HG03196 (cell line): ENCODE measurements around the gene VEZF1.

ENCODE experiments used
- ATAC-seq: cut with Tn5 transposase; IDR thresholded peaks from one replicate; pipeline ENCODE4 v1.9.1; 2021; ENCODE audit not compliant: unreplicated experiment

The VEZF1 gene

DNA sequence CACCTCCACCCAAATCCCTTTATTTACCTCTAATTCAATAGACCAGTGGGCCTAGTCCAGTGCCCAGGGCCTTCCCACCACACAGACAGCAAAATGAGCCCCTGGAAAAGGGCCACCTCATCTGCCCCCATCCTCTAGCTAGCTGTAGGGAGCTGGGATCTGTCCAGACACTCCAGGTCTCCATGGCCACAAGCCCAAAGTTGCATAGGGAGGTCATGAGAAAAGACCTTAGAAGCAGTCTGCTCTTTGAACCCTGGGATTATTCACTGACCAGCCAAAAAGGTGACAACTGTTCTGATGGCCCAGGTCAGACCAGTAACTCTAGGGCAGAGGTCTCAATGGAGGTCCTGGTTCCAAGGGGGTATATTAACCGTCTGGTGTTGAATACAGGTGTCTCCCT is 34.8 kb downstream of the VEZF1 start:
- no peak for ATAC-seq

GRCh38 chr17:57949649-57950048 is 38.4 kb downstream of the VEZF1 start:
- ATAC-seq = no peak

GRCh38 chr17:57948555-57949420 is 39.3 kb downstream of the VEZF1 start:
- ATAC-seq = no peak

DNA sequence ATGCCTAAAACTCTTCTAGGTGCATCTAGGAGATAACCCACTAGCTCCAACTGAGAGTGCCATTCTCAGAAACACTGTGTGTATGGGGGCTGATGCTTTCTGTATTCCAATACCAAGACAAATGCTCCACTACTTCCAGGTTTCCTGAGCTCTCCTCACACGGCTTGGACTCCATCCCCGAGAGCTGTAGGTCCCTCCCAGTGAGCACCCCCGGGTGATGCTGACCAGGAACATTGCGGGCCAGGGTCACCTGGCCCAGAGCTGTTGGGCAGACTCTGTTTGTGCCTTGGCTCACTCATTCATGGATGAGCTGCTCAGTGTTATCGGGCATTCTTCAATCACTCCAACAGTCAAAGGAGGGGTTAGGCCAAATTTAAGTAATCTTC is 39.9 kb downstream of the VEZF1 start:
- ATAC-seq = no peak

GRCh38 chr17:57947369-57947768 is 40.7 kb downstream of the VEZF1 start:
- ATAC-seq = no peak

DNA sequence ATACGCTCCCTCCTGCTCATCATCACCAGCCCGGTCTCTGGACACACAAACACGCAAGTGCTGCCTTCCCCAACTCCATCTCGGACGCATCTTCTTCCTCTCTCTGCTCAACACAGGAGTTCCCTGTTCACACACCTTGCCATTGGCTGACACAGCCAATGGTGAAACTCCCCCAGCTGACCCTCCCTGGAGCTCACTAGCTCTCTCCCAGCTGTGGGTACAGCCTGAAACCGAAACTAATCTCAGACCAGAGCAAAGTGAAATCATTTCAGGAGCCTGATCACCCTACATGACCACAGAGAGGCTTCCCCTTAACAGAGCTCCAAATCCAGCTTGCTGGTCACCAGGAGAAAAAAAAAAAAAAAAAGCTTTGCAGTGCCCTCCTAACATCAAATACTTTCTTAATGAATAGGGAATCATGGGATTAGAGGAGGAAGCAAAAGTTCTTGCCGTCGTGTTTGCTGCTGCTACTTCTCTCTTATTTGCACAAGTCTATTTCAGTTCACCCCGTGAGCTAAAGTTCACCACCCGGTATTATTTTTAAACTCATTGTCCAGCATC is 41.2 kb downstream of the VEZF1 start:
- ATAC-seq = peak; percentile 77

DNA sequence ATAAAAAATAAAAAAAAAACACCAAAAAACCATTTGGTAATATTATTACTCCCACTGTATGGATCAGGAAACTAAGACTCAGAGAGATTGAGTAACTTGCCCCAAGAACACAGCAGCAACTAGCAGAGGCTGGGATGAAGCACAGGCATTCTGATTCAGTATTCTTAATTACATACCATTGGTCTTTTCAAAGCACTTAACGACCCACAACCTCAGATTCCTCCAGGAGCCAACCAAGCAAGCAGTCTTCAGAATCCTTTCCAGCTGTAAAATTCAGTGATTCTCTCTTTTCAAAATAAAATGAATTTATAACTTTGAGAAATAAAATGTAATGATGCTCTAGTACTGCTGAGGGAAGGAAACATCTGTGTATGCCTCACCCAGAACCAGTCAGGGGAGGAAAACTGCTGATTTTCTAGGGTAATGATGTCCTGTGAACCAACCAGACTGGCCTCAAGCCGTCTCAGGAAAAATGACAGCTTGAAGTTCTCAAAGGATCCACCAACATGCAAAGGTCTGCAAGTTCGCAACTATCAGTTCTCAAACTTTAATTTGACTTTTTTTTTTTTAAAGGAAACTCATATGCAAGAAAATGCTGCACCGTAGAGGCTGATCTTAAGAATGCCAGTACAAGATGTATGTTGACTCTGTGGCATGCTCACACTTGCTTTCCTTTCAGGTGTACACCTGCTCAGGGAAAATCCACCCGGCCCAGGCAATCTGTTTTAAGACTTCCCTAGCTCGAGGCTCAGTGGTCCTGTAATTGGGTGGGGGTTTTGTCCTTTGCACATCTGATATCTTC is 41.9 kb downstream of the VEZF1 start:
- ATAC-seq = peak; percentile 14

GRCh38 chr17:57944908-57945307 is 43.1 kb downstream of the VEZF1 start:
- no peak for ATAC-seq

GRCh38 chr17:57943645-57944044 is 44.4 kb downstream of the VEZF1 start:
- no peak for ATAC-seq

GRCh38 chr17:57943140-57943539 is 44.9 kb downstream of the VEZF1 start:
- no peak for ATAC-seq

DNA sequence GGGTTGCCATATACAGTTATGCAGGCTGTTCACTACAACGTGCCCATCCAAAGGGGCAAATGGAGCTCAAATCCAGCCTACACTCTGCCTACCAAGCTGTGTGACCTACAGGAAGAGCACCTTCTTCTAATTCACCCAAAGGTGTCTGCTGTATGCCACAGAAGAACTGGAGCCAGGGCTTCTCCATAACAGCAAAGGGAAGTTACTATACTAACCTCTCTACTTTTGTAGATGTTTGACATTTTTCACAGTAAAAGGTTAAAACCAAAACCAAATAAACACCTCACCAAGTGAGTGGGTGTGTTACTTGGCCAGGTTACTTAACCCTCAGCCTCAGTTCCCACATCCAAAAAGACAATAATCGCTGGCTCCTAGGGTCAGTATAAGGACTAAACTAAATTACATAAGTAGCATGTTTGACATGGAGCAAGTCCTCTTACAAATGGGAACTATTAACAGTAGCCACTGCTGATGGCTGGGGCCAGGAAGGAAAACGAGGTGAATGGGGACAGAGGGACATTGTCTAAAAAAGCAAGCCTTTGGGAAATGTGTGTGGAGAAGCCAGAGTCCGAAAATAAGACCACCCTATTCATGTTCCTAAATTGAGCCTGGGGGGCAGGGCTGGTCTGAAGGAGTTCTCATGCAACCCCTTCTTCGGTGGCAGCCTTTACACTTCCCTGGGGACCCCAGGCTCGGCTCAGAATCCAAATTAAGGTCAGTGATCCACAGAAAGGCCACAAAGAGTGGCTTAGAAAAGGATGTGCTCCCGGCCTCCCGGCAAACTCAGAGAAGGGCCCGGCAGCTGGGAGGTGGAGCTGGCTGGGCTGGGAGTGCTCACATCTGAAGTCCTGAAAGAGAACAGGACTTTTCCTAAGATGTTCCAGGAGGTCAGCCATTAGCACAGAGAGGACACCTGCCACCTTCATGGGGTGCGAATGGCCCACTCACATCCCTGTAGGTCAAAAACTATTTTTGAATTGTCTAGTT is 46.4 kb downstream of the VEZF1 start:
- ATAC-seq = no peak

- ATAC-seq = no peak
Observed at GRCh38 chr17:57940653-57941329, 47.3 kb downstream of the VEZF1 start.

- no peak for ATAC-seq
Observed at GRCh38 chr17:57940231-57940630, 47.8 kb downstream of the VEZF1 start.

GRCh38 chr17:57939797-57940196 is 48.3 kb downstream of the VEZF1 start:
- peak; percentile 65 for ATAC-seq

DNA sequence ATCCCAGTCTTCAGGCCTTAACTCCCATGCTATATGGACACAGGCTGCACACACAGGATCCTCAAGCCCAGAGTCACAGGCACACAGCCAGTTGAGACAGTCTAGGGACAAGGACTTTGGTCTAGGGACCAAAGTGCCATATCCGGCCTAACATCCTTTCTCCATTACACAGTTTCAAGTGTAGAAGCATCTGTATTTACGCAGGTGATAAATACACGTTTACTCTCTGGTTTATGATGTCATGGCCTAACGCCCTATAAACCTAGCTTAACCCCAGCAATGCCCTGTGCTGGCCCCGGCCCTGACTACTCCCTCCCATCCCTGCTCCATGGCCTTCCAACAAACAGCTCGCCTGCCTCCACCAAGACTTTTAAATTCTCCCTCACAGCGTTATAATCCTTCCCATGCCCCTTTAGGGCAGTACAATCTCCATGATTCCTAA is 50.0 kb downstream of the VEZF1 start:
- no peak for ATAC-seq

DNA sequence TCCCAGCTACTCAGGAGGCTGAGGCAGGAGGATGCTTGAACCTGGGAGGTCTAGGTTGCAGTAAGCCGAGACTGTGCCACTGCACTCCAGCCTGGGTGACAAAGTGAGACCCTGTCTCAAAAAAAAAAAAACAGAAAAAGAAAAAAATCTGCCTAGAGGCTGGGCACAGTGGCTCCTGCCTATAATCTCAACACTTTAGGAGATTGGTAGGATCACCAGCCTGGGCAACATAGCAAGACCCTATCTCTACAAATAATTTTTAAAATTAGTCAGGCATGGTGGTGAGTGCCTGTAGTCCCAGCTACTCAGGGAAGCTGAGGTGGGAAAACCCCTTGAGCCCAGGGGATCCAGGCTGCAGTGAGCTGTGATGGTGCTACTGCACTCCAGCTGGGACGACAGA is 50.6 kb downstream of the VEZF1 start:
- ATAC-seq = no peak

DNA sequence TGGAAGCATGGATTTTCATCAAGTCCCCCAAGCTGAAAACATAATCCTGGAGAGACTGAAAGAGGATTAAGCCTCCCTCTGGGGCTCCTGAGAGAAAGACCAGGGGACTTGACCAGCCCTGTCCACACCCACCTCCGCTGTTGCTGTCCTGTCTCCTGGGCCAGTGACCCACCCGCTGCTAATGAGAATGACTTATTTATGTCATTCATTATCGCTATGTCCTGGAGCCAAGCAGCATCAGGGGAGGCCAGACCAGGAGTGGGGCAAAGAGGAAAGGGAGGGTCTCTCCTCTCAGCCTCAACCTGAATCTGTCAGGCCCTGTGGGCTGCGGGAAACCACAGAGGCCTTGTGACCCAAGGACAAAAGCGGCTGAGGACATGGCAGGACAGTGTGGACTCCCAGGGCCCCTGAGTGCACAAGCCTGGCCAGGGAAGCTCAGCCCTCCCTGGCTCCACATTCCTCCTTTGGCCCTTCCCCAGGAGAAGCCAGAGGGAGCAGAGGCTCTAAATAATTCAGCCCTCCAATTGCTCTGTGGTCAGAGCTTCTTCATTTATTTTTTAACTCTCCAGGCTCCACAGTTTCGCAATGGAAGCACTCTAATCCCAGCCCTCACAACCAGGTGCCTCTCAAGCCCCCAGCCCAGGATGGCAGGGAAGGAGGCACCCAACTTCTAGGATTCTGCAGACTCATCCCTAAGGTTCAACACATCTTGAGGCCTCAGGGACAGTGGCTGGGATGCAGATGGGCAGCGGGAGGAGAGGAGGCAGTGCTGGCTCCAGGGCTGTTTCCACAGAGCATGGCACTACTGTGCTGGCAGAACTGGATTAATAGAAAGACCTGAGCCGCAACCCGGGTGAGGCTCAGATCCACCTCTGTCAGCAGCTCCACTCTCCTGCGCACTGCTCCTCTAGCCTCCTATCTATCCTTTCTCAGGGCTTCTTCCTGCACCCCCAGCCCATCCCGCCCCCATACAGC is 51.9 kb downstream of the VEZF1 start:
- no peak for ATAC-seq

DNA sequence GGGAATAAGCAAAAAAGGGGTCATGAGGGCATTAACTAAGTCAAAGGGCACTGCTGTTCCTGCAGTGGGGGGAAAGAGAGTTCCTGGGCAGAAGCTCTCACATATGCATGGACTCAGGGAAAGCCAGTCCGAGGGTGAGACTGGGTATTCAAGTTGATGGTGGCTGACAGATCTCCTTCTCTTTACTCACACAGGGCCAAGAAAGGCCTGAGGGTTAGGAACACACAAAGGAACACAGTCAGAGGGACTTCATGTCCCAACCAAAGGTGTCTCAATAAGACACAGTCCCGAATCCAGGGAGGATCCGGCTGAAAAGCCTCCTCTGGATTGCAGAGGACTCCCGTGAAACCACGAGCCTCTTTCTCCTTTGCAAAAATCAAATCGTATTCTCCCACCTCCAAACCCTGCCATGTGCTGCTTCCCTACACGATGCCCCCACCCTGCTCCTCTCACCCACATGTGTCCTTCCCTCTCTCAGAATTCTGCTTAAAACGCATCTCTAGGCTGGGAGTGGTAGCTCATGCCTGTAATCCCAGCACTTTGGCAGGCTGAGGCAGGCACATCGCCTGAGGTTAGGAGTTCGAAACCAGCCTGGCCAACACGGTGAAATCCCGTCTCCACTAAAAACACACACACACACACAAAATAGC is 56.4 kb downstream of the VEZF1 start:
- ATAC-seq = no peak
